ENCODE measurements around the gene AKR1C8. TPM values are rescaled to one million over a fixed set of nuclear protein-coding genes. Genes with fewer than 3 reads are reported as not detected.
A peak's percentile ranks its signal among the peaks of the same experiment; 100 is the strongest.

The AKR1C8 gene
- total and polyA plus RNA-seq, 2 of the 13 experiments (the other 11 are each of a cell fraction or from before 2014, with no cell fraction given): 0.12 TPM; not detected in 1

DNA sequence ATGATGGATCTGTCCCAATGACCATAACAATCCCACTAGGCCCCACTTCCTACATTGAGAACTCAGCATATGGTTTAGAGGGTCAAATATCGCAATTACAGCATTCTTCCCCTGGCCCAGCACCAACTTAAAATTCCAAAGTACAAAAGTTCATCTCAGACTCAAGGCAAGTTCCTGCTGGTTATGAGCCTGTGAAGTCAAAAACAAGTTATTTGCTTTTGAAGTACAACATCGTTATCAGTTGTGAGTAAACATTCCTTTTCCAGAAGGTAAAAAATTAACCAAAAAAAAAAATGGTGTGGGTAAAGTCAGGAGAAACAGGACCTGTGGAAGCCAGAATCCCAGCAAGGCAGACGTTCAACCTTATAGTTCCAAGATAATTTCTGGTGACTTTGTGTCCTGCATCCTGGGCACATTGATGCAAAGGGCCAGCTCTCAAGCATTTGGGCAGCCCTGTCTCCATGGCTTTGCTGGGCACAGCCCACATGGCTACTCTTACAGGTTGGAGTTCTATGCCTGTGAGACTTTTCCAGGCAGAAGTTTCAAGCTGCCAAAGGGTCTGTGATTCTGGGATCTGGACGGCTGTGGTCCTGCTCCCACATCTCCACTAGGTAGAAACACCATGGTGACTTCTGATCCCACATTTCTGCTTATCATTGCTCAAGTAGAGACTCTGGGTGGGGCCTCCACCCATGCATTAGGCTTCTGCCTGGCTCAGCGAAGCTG is 37.5 kb downstream of the AKR1C8 start (continued):
- TF ChIP-seq, protein P1, sequence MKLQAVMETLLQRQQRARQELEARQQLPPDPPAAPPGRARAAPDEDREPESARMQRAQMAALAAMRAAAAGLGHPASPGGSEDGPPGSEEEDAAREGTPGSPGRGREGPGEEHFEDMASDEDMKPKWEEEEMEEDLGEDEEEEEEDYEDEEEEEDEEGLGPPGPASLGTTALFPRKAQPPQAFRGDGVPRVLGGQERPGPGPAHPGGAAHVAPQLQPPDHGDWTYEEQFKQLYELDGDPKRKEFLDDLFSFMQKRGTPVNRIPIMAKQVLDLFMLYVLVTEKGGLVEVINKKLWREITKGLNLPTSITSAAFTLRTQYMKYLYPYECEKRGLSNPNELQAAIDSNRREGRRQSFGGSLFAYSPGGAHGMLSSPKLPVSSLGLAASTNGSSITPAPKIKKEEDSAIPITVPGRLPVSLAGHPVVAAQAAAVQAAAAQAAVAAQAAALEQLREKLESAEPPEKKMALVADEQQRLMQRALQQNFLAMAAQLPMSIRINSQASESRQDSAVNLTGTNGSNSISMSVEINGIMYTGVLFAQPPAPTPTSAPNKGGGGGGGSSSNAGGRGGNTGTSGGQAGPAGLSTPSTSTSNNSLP (IDR thresholded peaks at IDR 0.05; ENCODE audit: low read depth, low read length): peak; percentile 65
- TF ChIP-seq ZNF605 (CRISPR knock-in tag; IDR thresholded peaks at IDR 0.05) (peak; percentile 90), CCAR2 (optimal IDR thresholded peaks at IDR 0.05; ENCODE audit: low read depth, low read length) (no peak), GATAD1 (CRISPR knock-in tag; IDR thresholded peaks at IDR 0.05) (peak; percentile 43; the same call in 1 of the 2 replicates), ZNF567 (CRISPR knock-in tag; IDR thresholded peaks at IDR 0.05; ENCODE audit: borderline replicate concordance) (no peak), YEATS4 (CRISPR knock-in tag; IDR thresholded peaks at IDR 0.05; ENCODE audit: borderline replicate concordance) (peak; percentile 61; the same call in 1 of the 2 replicates), MEF2D (CRISPR knock-in tag; IDR thresholded peaks at IDR 0.05) (peak; percentile 78), MED1 (CRISPR knock-in tag; IDR thresholded peaks at IDR 0.05) (peak; percentile 100), KDM5B (CRISPR knock-in tag; IDR thresholded peaks at IDR 0.05; ENCODE audit: borderline replicate concordance) (no peak), ZMYM2 (CRISPR knock-in tag; IDR thresholded peaks at IDR 0.05) (peak; percentile 92), ESRRA (CRISPR knock-in tag; IDR thresholded peaks at IDR 0.05; ENCODE audit: low read depth) (0 out of 2 replicates have a peak, but pooled peaks have one; percentile 65), ZNF766 (CRISPR knock-in tag; IDR thresholded peaks at IDR 0.05; ENCODE audit: borderline replicate concordance) (no peak), ZMAT3 (CRISPR knock-in tag; conservative IDR thresholded peaks at IDR 0.05) (no peak), ZNF703 (CRISPR knock-in tag; IDR thresholded peaks at IDR 0.05; ENCODE audit: borderline replicate concordance) (no peak)
- TF ChIP-seq, protein P2, sequence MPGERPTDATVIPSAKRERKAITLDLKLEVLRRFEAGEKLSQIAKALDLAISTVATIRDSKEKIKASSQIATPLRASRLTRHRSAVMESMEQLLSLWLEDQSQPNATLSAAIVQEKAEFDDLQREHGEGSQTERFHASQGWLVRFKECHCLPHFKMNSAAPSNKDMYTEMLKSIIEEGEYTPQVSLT (CRISPR knock-in tag; IDR thresholded peaks at IDR 0.05; ENCODE audit: borderline replicate concordance, low read depth): no peak
- TF ChIP-seq, protein P3, sequence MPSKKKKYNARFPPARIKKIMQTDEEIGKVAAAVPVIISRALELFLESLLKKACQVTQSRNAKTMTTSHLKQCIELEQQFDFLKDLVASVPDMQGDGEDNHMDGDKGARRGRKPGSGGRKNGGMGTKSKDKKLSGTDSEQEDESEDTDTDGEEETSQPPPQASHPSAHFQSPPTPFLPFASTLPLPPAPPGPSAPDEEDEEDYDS (CRISPR knock-in tag; IDR thresholded peaks at IDR 0.05): peak; percentile 87
- TF ChIP-seq, protein P4, sequence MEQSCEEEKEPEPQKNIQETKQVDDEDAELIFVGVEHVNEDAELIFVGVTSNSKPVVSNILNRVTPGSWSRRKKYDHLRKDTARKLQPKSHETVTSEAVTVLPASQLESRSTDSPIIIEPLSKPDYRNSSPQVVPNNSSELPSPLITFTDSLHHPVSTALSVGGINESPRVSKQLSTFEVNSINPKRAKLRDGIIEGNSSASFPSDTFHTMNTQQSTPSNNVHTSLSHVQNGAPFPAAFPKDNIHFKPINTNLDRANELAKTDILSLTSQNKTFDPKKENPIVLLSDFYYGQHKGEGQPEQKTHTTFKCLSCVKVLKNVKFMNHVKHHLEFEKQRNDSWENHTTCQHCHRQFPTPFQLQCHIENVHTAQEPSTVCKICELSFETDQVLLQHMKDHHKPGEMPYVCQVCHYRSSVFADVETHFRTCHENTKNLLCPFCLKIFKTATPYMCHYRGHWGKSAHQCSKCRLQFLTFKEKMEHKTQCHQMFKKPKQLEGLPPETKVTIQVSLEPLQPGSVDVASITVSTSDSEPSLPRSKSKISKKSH (CRISPR knock-in tag; IDR thresholded peaks at IDR 0.05; ENCODE audit: borderline replicate concordance): no peak
- TF ChIP-seq, protein P5, sequence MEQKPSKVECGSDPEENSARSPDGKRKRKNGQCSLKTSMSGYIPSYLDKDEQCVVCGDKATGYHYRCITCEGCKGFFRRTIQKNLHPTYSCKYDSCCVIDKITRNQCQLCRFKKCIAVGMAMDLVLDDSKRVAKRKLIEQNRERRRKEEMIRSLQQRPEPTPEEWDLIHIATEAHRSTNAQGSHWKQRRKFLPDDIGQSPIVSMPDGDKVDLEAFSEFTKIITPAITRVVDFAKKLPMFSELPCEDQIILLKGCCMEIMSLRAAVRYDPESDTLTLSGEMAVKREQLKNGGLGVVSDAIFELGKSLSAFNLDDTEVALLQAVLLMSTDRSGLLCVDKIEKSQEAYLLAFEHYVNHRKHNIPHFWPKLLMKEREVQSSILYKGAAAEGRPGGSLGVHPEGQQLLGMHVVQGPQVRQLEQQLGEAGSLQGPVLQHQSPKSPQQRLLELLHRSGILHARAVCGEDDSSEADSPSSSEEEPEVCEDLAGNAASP (CRISPR knock-in tag; IDR thresholded peaks at IDR 0.05; ENCODE audit: borderline replicate concordance): peak; percentile 91

Data from HepG2 (cell line).